DOHH2 (cell line): Measurements from ENCODE around the gene MED25.

Source experiments
- H3F3A ChIP-seq: fragments of 200-600 bp; sonication (generic), shearing (Covaris generic); 2 replicates; pipeline ENCODE4 v1.6.0; 2016; ENCODE audit warnings: antibody characterized with exemption, mild to moderate bottlenecking; ENCODE audit not compliant: control insufficient read depth, insufficient read depth
- H3K27ac ChIP-seq: fragments of 200-600 bp; sonication (generic); 2 replicates; pipeline ENCODE4 v1.5.1; 2014; ENCODE audit warnings: low read depth, mild to moderate bottlenecking, low read length, moderate library complexity
- H3K27me3 ChIP-seq: fragments of 200-600 bp; sonication (generic); 2 replicates; pipeline ENCODE4 v1.6.1; 2014; ENCODE audit warnings: mild to moderate bottlenecking, low read length, mixed read lengths; ENCODE audit not compliant: control insufficient read depth
- H3K36me3 ChIP-seq: fragments of 200-600 bp; sonication (generic); 2 replicates; pipeline ENCODE4 v1.6.1; 2014; ENCODE audit warnings: mild to moderate bottlenecking, low read length, moderate library complexity, mixed read lengths; ENCODE audit not compliant: control insufficient read depth
- H3K4me1 ChIP-seq: fragments of 200-600 bp; sonication (generic); 2 replicates; pipeline ENCODE4 v1.6.1; 2014; ENCODE audit warnings: mild to moderate bottlenecking, low read length, mixed read lengths; ENCODE audit not compliant: control insufficient read depth
- H3K4me2 ChIP-seq: fragments of 200-600 bp; sonication (generic); 2 replicates; pipeline ENCODE4 v1.6.0; 2014; ENCODE audit warnings: mild to moderate bottlenecking, low read length, moderate library complexity
- H3K4me3 ChIP-seq: fragments of 200-600 bp; sonication (generic); 2 replicates; pipeline ENCODE4 v1.5.1; 2014; ENCODE audit warnings: mild to moderate bottlenecking, low read length, mixed read lengths
- H3K79me2 ChIP-seq: fragments of 200-600 bp; sonication (generic); 2 replicates; pipeline ENCODE4 v1.6.1; 2014; ENCODE audit warnings: mild to moderate bottlenecking, low read length, mixed read lengths; ENCODE audit not compliant: control insufficient read depth
- H3K9me2 ChIP-seq: fragments of 200-600 bp; sonication (generic); replicated peaks from 2 replicates; pipeline ENCODE4 v1.6.1; 2014; ENCODE audit warnings: mild to moderate bottlenecking, low read length, mixed read lengths; ENCODE audit not compliant: control insufficient read depth
- H3K9me3 ChIP-seq: fragments of 200-600 bp; sonication (generic); 2 replicates; pipeline ENCODE4 v1.6.1; 2014; ENCODE audit warnings: antibody characterized with exemption, low read length, mixed read lengths; ENCODE audit not compliant: control insufficient read depth, insufficient read depth
- H4K20me1 ChIP-seq: fragments of 200-600 bp; sonication (generic); 2 replicates; pipeline ENCODE4 v1.6.0; 2014; ENCODE audit warnings: low read depth, mild to moderate bottlenecking, antibody characterized with exemption, low read length, moderate library complexity; ENCODE audit not compliant: control insufficient read depth, insufficient read depth
- CTCF ChIP-seq: fragments of 200-600 bp; sonication (generic); IDR thresholded peaks from one replicate; pipeline ENCODE4 v1.5.1; 2014; ENCODE audit warnings: antibody characterized with exemption, mild to moderate bottlenecking, low read depth, low read length; ENCODE audit not compliant: poor library complexity, severe bottlenecking
- EZH2phosphoT487 ChIP-seq: fragments of 200-600 bp; sonication (generic); IDR thresholded peaks from 2 replicates; pipeline ENCODE4 v1.6.1; 2017; ENCODE audit warnings: borderline replicate concordance, mild to moderate bottlenecking, antibody characterized with exemption, low read length, moderate library complexity, mixed read lengths

Gene MED25

GRCh38 chr19:49772850-49773432 is 45.1 kb upstream of the MED25 start:
- Histone ChIP-seq H3K27me3 (no peaks in the 10 kb centered on the region), H3K9me2 (no peaks in the 10 kb centered on the region), H3K4me2 (no peak overlapping the region), H3K4me1 (peaks cover 9% of the 10 kb centered on the region), H3F3A (no peaks in the 10 kb centered on the region), H4K20me1 (0 out of 2 replicates have a peak, but pooled peaks cover 3% of the 10 kb centered on the region), H3K9me3 (no peaks in the 10 kb centered on the region), H3K79me2 (peaks cover 60% of the 10 kb centered on the region), H3K27ac (no peak overlapping the region), H3K4me3 (no peak overlapping the region), H3K36me3 (peaks cover 5% of the 10 kb centered on the region; the same call in 1 of the 2 replicates)
- no peak for TF ChIP-seq CTCF
- TF ChIP-seq EZH2phosphoT487, result no peak

- no peaks in the 10 kb centered on the region for H4K20me1 ChIP-seq
- no peak overlapping the region for H3K4me2 ChIP-seq
- no peak overlapping the region for H3K27ac ChIP-seq
- no peaks in the 10 kb centered on the region for H3K9me2 ChIP-seq
- no peaks in the 10 kb centered on the region for H3K9me3 ChIP-seq
- H3F3A ChIP-seq, result no peaks in the 10 kb centered on the region
- TF ChIP-seq EZH2phosphoT487 (no peak), CTCF (no peak)
- H3K4me1 ChIP-seq, result peaks cover 4% of the 10 kb centered on the region
- no peak overlapping the region for H3K4me3 ChIP-seq
- peaks cover under 1% of the 10 kb centered on the region; the same call in 1 of the 2 replicates for H3K36me3 ChIP-seq
- no peaks in the 10 kb centered on the region for H3K27me3 ChIP-seq
- H3K79me2 ChIP-seq, result peaks cover 51% of the 10 kb centered on the region
These were observed 44.3 kb upstream of the MED25 start for GRCh38 chr19:49773663-49774350.

GRCh38 chr19:49774969-49775368 is 43.1 kb upstream of the MED25 start:
- no peaks in the 10 kb centered on the region for H4K20me1 ChIP-seq
- H3F3A ChIP-seq, result peaks cover 7% of the 10 kb centered on the region
- H3K4me2 ChIP-seq, result no peak overlapping the region
- no peak overlapping the region for H3K4me3 ChIP-seq
- TF ChIP-seq CTCF (no peak), EZH2phosphoT487 (no peak)
- H3K27me3 ChIP-seq, result no peaks in the 10 kb centered on the region
- H3K4me1 ChIP-seq, result peaks cover 15% of the 10 kb centered on the region
- no peaks in the 10 kb centered on the region for H3K9me2 ChIP-seq
- H3K27ac ChIP-seq, result no peak overlapping the region
- peaks cover 40% of the 10 kb centered on the region for H3K79me2 ChIP-seq
- H3K9me3 ChIP-seq, result no peaks in the 10 kb centered on the region
- H3K36me3 ChIP-seq, result no peaks in the 10 kb centered on the region
